Activated T-helper 2 cell treated with anti-CD3 and anti-CD28 coated beads, Interferon-gamma antibody, Interleukin-2, Interleukin-4, amounts not matched to agents 10 μg/mL and 5 μg/mL and 100 μg/mL, durations not matched to agents 14 hours and 24 hours and 36 hours (primary cell): ENCODE data around the gene STAC3. TPM values are rescaled to one million over a fixed set of nuclear protein-coding genes. Genes with fewer than 3 reads are reported as not detected.
A peak's percentile ranks its signal among the peaks of the same experiment; 100 is the strongest.

Source experiments
- DNase-seq: peaks from one replicate; pipeline ENCODE4 v3.0.0; 2021; ENCODE audit warnings: low spot score
- H3K27ac Mint-ChIP-seq: one replicate; pipeline ENCODE4 v1.8.0; 2021; ENCODE audit warnings: mixed read lengths
- H3K27me3 Mint-ChIP-seq: one replicate; pipeline ENCODE4 v1.8.0; 2021; ENCODE audit warnings: low read depth, mixed read lengths
- H3K36me3 Mint-ChIP-seq: one replicate; pipeline ENCODE4 v1.8.0; 2021; ENCODE audit warnings: low read depth, mixed read lengths
- H3K4me1 Mint-ChIP-seq: one replicate; pipeline ENCODE4 v1.8.0; 2021; ENCODE audit warnings: low read depth, mixed read lengths
- H3K4me3 Mint-ChIP-seq: one replicate; pipeline ENCODE4 v1.8.0; 2021; ENCODE audit warnings: low read depth, mild to moderate bottlenecking, moderate library complexity, mixed read lengths
- H3K9me3 Mint-ChIP-seq: one replicate; pipeline ENCODE4 v1.8.0; 2021; ENCODE audit warnings: mixed read lengths
- intact Hi-C: fragments of 100-400 bp; cut with micrococcal nuclease; formaldehyde crosslinking; loops from one replicate; pipeline ENCODE4 v1.15.1; 2023
- total RNA-seq: library from RNA; stranded (reverse); gene quantifications from 2 replicates; pipeline ENCODE4 v1.2.3, GENCODE V29; 2022

STAC3 gene
- total RNA-seq, 1 donor from 2014 or later = 5.6 TPM

DNA sequence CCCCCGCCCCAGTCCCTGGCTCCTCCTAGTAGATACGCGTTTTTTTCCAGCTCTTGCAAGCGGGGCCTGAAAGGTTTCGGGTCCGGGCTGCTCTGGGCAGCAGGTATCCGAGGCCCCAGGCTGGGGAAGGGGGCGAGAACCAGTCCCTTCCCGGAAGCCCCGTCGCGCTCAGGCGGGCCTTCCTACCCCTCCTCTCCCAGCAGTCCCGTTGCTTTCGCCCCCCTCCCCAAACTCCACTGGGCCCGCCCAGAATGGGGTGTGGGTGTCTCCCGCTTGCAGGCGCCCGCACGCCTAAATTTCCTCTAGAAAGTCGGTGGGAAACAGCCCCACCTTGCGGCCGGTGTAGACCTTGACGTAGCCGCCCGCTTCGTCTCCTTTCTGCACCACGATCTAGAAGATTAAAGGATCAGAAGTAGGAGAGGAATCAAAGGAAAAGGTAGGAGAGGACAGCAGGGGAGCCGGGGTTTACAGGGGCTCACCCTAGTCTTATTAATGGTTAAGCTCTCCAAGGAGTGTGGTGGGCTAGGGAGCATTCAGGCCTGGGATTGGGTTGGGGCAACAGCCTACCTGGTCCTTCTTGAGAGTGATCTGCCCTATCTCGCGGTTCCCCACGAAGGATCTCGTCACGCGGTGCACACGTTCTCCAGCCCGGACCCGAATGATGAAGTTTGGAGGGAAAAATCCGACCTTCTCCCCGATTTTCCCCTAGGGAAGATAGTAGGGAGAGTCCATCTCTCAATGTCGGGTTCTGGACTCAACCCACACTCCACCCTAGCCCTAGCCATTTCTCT lies 7.3 kb downstream of the STAC3 start:
- Mint-ChIP-seq H3K27me3 (peaks cover 24% of the 10 kb centered on the region), H3K4me3 (peak overlapping the region; percentile 73), H3K9me3 (no peaks in the 10 kb centered on the region), H3K27ac (no peak overlapping the region), H3K36me3 (peaks cover under 1% of the 10 kb centered on the region), H3K4me1 (peaks cover 32% of the 10 kb centered on the region)
- intact Hi-C loops = loop anchor here (1.0 to 5.0 kb wide), 2 partner anchors 30 to 379 kb away; no protein-coding TSS in a partner anchor
- DNase-seq = peak; percentile 77

GRCh38 chr12:57242691-57243454 lies 8.1 kb downstream of the STAC3 start:
- peaks cover 32% of the 10 kb centered on the region for H3K4me1 Mint-ChIP-seq
- intact Hi-C loops = loop anchor here (1.0 to 5.0 kb wide), 2 partner anchors 30 to 379 kb away; no protein-coding TSS in a partner anchor
- DNase-seq = peak; percentile 64
- H3K36me3 Mint-ChIP-seq = no peaks in the 10 kb centered on the region
- no peaks in the 10 kb centered on the region for H3K9me3 Mint-ChIP-seq
- no peak overlapping the region for H3K27ac Mint-ChIP-seq
- peaks cover 26% of the 10 kb centered on the region for H3K27me3 Mint-ChIP-seq
- H3K4me3 Mint-ChIP-seq = peak overlapping the region; percentile 73

DNA sequence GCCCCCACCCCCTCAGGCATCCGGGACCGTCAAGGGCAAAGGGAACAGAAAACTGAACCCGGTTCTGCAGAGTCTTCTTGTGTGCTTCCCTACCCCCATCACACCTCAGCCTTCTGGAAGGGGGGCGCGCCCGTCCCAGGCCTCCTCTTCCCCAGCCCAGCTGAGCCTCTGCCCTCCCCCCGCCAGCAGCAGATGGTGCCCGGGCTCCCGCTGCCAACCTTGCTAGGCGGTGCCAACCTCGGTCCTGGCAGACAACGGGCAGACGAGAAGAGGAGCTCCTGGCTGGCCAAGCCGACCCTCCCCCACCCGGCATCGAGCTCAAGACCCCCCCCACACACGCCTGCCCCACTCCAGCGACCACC lies 8.7 kb downstream of the STAC3 start:
- H3K4me3 Mint-ChIP-seq = peak overlapping the region; percentile 9
- no peak for DNase-seq
- no peaks in the 10 kb centered on the region for H3K9me3 Mint-ChIP-seq
- intact Hi-C loops = loop anchor here (5.0 kb wide), 1 partner anchor 380 kb away; no protein-coding TSS in a partner anchor
- peaks cover 36% of the 10 kb centered on the region for H3K4me1 Mint-ChIP-seq
- peaks cover 30% of the 10 kb centered on the region for H3K27me3 Mint-ChIP-seq
- no peak overlapping the region for H3K27ac Mint-ChIP-seq
- no peaks in the 10 kb centered on the region for H3K36me3 Mint-ChIP-seq

DNA sequence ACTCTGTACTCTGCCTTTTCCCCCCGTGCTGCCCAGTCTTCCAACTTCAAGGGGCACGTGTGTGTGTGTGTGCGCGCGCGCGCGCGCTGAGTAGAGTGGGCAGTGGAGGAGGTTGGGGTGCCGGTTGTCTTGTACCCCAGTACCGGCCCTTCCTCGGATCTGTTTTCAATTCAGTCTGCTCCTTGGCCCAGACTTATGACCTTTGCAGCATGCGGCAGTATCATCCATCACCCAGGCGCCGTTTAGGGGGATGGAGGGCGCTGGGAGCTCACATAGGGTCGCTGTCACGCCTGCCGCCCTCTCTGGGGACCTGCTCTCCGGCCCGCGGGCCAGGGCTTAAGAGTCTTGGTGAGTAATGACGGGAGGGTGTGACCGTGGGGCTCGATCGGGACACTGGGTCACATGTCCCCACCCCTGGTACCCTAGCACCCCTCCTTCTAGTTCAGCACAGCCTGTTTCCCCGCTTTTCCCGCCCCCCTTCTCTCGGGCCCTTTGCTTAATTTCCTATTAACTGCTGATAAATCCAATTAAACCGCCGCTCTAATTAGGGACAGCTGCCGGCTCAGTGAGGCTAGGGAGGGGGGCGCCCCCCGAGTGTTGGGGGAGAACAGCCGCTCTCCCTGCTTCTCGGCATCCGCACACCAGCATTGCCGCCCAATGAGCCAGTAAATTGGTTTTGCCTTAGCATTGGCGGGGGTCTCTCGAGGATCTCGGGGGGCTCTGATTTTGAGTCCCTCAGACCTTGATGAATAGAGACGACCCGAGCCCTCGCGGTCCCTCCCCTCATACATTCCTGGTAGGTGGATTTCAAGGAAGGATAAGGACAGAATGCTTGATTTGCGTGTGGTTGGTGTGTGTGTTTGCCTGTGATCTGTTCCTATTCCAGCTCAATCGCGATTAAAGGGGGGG lies 9.3 kb downstream of the STAC3 start:
- Mint-ChIP-seq H3K4me3 (peak overlapping the region; percentile 14), H3K36me3 (peaks cover 4% of the 10 kb centered on the region), H3K4me1 (peaks cover 40% of the 10 kb centered on the region), H3K27ac (no peak overlapping the region), H3K27me3 (peaks cover 37% of the 10 kb centered on the region), H3K9me3 (no peaks in the 10 kb centered on the region)
- DNase-seq = no peak
- intact Hi-C loops = loop anchor here (5.0 kb wide), 1 partner anchor 381 kb away; no protein-coding TSS in a partner anchor

DNA sequence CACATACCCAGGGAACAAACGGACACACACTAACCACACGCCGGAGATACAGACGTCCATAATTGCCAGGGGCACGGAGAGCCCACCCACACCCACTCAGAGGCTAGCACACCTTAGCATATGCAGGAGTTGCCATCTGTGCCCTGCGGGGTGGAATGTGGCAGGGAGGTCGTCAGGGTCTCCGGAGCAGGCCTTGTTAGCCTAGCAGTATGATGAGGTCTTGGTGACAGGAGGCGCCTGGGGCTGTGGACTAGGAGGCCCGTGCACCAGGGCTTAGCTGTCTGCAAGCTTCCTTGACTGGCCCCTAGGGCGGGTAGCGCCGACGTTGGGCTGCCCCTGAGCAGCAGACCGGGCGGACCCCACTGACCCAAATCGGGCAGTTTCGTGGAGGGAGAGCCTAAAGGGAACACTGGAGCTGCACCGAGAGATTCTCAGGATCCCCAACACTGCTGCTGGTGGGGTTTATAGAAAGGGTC lies 10.0 kb downstream of the STAC3 start:
- intact Hi-C loops = loop anchor here (5.0 kb wide), 1 partner anchor 381 kb away; no protein-coding TSS in a partner anchor
- H3K4me3 Mint-ChIP-seq = peak overlapping the region; percentile 91
- peaks cover 39% of the 10 kb centered on the region for H3K27me3 Mint-ChIP-seq
- peaks cover 40% of the 10 kb centered on the region for H3K4me1 Mint-ChIP-seq
- DNase-seq = no peak
- no peaks in the 10 kb centered on the region for H3K9me3 Mint-ChIP-seq
- H3K36me3 Mint-ChIP-seq = peaks cover 10% of the 10 kb centered on the region
- no peak overlapping the region for H3K27ac Mint-ChIP-seq

DNA sequence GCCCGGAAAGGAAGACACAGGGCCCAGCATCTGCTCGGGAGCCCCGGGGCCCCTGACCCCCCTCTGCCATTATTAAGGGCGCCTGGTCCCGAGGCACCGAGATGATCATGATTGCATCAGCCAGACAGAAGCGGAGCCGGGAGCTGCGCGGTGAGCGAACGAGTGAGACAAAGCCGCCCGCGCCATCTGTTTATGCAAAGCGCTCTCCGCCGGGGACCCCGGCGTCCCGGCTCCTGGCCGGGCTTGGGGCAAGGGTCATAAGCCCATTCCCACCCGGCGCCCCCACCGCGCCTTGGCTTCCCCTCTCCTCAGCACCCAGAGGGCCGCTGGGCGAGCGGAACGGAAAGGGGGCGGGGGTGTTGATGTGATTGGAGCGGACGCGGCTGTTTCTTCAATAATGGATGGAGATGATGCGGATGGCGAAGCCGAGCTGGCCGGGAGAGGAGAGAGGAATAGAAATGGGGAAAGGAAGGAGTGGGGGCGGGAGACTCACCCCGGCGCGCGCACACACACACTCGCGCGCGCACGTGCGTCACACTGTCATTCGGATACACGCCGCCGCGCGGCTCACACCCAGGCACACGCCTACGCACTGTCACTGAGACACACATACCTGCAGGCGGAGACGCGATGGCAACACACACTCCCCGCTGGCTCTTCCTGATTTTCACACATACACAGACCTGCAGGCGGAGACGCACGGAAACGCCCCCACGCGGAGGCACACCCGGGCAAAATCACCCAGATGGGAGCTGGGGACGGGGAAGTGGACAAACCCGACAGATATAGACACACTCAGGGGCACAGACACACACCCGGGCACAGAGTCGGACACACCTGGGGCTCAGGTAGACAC lies 10.7 kb downstream of the STAC3 start:
- Mint-ChIP-seq H3K27me3 (peaks cover 39% of the 10 kb centered on the region), H3K4me1 (peaks cover 40% of the 10 kb centered on the region), H3K27ac (peak overlapping the region; percentile 47), H3K4me3 (peak overlapping the region; percentile 91), H3K36me3 (peaks cover 15% of the 10 kb centered on the region), H3K9me3 (no peaks in the 10 kb centered on the region)
- peak; percentile 67 for DNase-seq
- intact Hi-C loops = loop anchor here (5.0 kb wide), 1 partner anchor 382 kb away; no protein-coding TSS in a partner anchor

DNA sequence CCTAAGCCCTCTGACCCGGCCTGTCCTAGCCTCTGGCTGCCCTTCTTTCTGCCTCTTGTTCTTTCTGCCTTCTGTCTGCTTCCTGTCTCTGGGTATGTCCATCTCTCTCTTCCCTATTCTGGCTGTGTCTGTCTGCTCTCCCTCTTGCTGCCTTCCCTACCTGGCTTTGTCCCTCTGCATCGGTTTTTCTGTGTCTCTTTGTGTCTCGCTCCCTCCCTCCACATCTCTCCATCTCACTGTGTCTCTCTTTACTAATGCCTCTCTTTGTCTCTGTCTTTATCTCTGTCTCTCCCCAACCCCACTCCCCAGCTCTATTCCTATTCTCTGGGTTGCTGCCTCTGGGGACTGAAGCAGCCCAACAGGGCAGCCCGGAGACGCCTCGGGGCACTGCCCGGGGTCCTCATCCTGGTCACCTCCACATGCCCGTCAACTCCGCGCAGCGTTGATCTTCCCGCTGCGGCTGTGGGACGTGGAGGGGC lies 11.4 kb downstream of the STAC3 start:
- peaks cover 19% of the 10 kb centered on the region for H3K36me3 Mint-ChIP-seq
- H3K4me3 Mint-ChIP-seq = peak overlapping the region; percentile 91
- H3K27ac Mint-ChIP-seq = peak overlapping the region; percentile 71
- DNase-seq = no peak
- intact Hi-C loops = loop anchor here (1.0 to 5.0 kb wide), 3 partner anchors 15 to 383 kb away; no protein-coding TSS in a partner anchor
- H3K27me3 Mint-ChIP-seq = peaks cover 39% of the 10 kb centered on the region
- H3K9me3 Mint-ChIP-seq = no peaks in the 10 kb centered on the region
- H3K4me1 Mint-ChIP-seq = peaks cover 40% of the 10 kb centered on the region

GRCh38 chr12:57238854-57239554 lies 12.0 kb downstream of the STAC3 start:
- peaks cover 38% of the 10 kb centered on the region for H3K4me1 Mint-ChIP-seq
- no peaks in the 10 kb centered on the region for H3K9me3 Mint-ChIP-seq
- H3K27ac Mint-ChIP-seq = peak overlapping the region; percentile 62
- peaks cover 25% of the 10 kb centered on the region for H3K36me3 Mint-ChIP-seq
- intact Hi-C loops = loop anchor here (1.0 to 2.0 kb wide), 2 partner anchors 14 to 26 kb away; no protein-coding TSS in a partner anchor
- peak; percentile 85 for DNase-seq
- H3K27me3 Mint-ChIP-seq = peaks cover 39% of the 10 kb centered on the region
- H3K4me3 Mint-ChIP-seq = peak overlapping the region; percentile 91

DNA sequence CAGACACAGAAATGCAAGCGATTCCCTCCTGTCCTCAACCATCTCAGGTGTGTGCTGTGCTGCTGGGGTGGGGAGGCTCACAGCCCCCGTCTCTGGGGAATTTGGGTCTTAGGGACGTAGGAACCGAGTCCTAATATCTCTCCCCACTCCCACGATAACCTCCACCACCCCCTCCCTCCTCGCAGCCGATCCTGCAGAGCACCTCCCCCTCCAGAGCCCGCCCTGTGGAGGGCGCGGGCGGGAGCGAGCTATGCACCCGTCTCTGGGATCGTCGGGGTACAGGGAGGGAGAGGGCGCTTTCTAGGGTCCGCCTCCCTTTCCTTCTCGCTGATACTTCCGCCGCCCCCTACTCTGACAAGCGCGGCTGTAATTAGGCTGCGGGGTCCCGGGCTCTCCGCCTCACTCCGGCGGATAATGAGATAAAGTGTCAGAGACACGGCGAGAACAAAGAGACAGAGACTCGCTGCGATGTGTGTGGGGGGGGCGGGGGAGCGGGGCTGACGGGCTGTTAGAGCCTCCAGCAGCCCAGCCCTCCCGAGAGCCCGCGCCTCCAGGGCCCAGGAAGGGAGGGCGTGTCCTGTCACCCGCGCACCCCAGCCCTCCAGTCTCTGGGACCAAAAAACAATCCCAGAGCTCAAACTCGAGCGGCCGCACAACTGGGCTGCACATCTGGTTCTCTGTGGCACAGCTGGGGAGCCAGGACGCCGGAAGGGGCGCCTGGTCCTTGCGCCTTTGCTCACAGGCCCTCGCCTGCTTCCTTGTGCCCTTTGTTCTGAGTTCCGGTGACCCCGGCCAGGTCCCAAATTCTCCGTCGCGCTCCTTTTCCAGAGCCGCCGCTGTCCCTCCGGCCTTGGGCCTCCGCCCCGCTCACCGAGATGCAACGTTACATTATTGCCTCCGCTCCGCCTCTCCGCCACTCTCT lies 12.8 kb downstream of the STAC3 start:
- intact Hi-C loops = loop anchor here (1.0 to 2.0 kb wide), 2 partner anchors 9 to 13 kb away; partner anchors contain the start of gene SHMT2
- peaks cover 37% of the 10 kb centered on the region for H3K4me1 Mint-ChIP-seq
- no peak for DNase-seq
- no peak overlapping the region for H3K27ac Mint-ChIP-seq
- H3K9me3 Mint-ChIP-seq = no peaks in the 10 kb centered on the region
- peaks cover 33% of the 10 kb centered on the region for H3K36me3 Mint-ChIP-seq
- peak overlapping the region; percentile 91 for H3K4me3 Mint-ChIP-seq
- H3K27me3 Mint-ChIP-seq = peaks cover 39% of the 10 kb centered on the region

DNA sequence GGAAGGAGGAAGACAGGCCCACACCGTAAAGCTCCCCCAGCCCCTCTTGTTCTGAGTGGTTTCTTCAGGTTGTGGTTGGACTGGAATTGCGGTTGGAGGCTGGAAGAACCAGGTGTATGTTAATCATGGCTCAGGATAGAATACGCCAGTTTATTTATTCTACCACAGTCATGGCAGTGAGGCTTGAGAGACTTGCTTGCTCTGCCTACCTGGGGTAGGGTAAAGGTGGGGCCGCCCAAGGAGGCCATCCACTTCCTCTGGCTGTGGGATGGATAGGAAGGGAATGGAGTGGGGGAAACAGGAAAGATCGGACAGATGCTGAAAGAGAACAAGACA lies 13.4 kb downstream of the STAC3 start:
- H3K4me3 Mint-ChIP-seq = peak overlapping the region; percentile 78
- intact Hi-C loops = loop anchor here (1.0 kb wide), 1 partner anchor 8 kb away; the partner anchor contains the start of gene SHMT2
- no peaks in the 10 kb centered on the region for H3K9me3 Mint-ChIP-seq
- no peak for DNase-seq
- H3K4me1 Mint-ChIP-seq = peaks cover 33% of the 10 kb centered on the region
- peaks cover 37% of the 10 kb centered on the region for H3K27me3 Mint-ChIP-seq
- H3K27ac Mint-ChIP-seq = no peak overlapping the region
- H3K36me3 Mint-ChIP-seq = peaks cover 39% of the 10 kb centered on the region
